Measurements from ENCODE around the gene ZFX. TPM values are rescaled to one million over a fixed set of nuclear protein-coding genes. Genes with fewer than 3 reads are reported as not detected.

The ZFX gene
- total and polyA plus RNA-seq, 2 of the 8 experiments (the other 6 are each of a cell fraction or from before 2014, with no cell fraction given): 2.8 to 22.0 TPM

DNA sequence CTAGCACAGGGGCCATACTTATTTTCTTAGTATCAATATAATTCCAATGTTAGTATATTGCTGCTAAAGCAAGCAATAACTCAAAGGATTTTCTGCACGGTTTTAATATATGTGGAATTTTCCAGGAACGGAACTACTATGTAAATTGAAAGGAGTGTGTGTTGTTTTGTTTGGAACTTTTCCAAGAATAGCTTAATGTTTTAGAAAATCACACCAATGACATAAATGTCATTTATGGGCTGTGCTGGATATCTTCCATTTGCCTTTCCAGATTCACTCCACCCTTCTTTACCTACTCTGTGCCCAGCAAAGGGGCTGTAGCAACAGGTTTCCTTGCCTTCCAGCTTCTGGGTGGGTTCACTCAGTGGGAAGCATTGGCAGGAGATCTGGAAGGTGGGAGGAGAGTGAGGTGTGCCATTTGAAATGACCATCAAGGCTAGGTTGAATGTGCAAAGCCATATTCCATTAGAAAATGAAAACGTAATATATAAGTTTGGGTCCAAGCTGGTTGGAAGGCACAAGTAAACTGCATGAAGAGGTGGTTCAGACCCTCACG, 25.2 kb upstream of the ZFX start:
- Histone ChIP-seq H2AFZ (ENCODE audit: low read length) (no peak overlapping the region), H3K14ac (ENCODE audit: insufficient read length) (no peak overlapping the region), H2BK120ac (replicated peaks; ENCODE audit: low read depth, low read length) (no peak overlapping the region), H4K20me1 (replicated peaks in 1 of 2; ENCODE audit: control insufficient read depth in 1 of 2, insufficient read depth in 2 of 2, low read length in 2 of 2) (no peaks in the 10 kb centered on the region), H3K9me3 (ENCODE audit: insufficient read depth in 2 of 2, low read depth in 1 of 2, low read length in 1 of 2) (no peaks in the 10 kb centered on the region), H3K4ac (replicated peaks; ENCODE audit: insufficient read length, low read depth, low read length) (no peak overlapping the region), H4K5ac (ENCODE audit: insufficient read length, low read depth, low read length) (no peak overlapping the region), H3K79me2 (ENCODE audit: control insufficient read depth in 1 of 2, insufficient read depth in 2 of 2, low read length in 2 of 2) (no peaks in the 10 kb centered on the region), H3K27ac (ENCODE audit: low read depth, low read length) (no peak overlapping the region), H3K23ac (ENCODE audit: insufficient read length) (no peak overlapping the region), H3K4me1 (replicated peaks in 1 of 4; ENCODE audit: control insufficient read depth in 3 of 4, insufficient read depth in 4 of 4, low read length in 3 of 4) (no peaks in the 10 kb centered on the region), H4K8ac (ENCODE audit: extremely low read depth, insufficient read depth, low read length) (no peak overlapping the region), H3K23me2 (ENCODE audit: low read depth, low read length) (no peaks in the 10 kb centered on the region), H4K91ac (replicated peaks; ENCODE audit: insufficient read length, low read length) (no peak overlapping the region), H3K36me3 (ENCODE audit: control insufficient read depth in 2 of 4, insufficient read depth in 4 of 4, low read length in 3 of 4) (no peaks in the 10 kb centered on the region), H3K4me3 (ENCODE audit: extremely low read depth in 1 of 4, insufficient read depth in 2 of 4, low read depth in 3 of 4, low read length in 4 of 4) (no peak overlapping the region), H2BK20ac (ENCODE audit: low read length) (0 out of 2 replicates have a peak overlapping the region, but pooled peaks have one; percentile 10), H3K18ac (ENCODE audit: extremely low read depth, low read length) (no peak overlapping the region), H3K9ac (replicated peaks in 1 of 4; ENCODE audit: extremely low read depth in 1 of 4, low read depth in 3 of 4, low read length in 3 of 4) (no peak overlapping the region), H3K4me2 (ENCODE audit: insufficient read depth in 1 of 2, low read depth in 2 of 2, low read length in 2 of 2) (no peak overlapping the region), H2BK15ac (ENCODE audit: low read length) (no peak overlapping the region), H3K27me3 (replicated peaks in 1 of 4; ENCODE audit: control insufficient read depth in 3 of 4, extremely low read depth in 1 of 4, insufficient read depth in 3 of 4, low read length in 3 of 4) (no peaks in the 10 kb centered on the region), H3K79me1 (ENCODE audit: low read depth, low read length) (no peaks in the 10 kb centered on the region), H2BK12ac (ENCODE audit: low read depth, low read length) (no peak overlapping the region), H3K56ac (replicated peaks; ENCODE audit: insufficient read length, low read depth, low read length) (no peak overlapping the region), H2AK5ac (ENCODE audit: low read depth, low read length) (no peak overlapping the region), H2BK5ac (ENCODE audit: low read depth, low read length) (no peak overlapping the region)
- 94% methylated on average over 4 of the region's 4 CpGs; no CpG with 5 or more reads in 1 of the 2 experiments for WGBS, 2 experiments (ENCODE audit: extremely low coverage in 1 of 2, insufficient coverage in 1 of 2, insufficient read length in 1 of 2, insufficient replicate concordance in 2 of 2, low coverage in 1 of 2, low lambda C conversion rate in 2 of 2, missing lambda C conversion rate in 1 of 2)
- FAIRE-seq (no peak), DNase-seq (ENCODE audit: low read depth in 1 of 2, low spot score in 2 of 2) (no peak)
- ChIA-PET POLR2A (ENCODE audit: partially characterized antibody) (no interaction called here), CTCF (ENCODE audit: partially characterized antibody) (interaction anchor here (0.6 to 0.9 kb wide), 2 partner anchors 19 to 50 kb away, joined by 3 to 4 read pairs; no protein-coding TSS in a partner anchor)
- TF ChIP-seq GTF2F1 (IDR thresholded peaks at IDR 0.05; ENCODE audit: borderline replicate concordance, low read depth, low read length): no peak
- TF ChIP-seq CEBPB (IDR thresholded peaks at IDR 0.05; ENCODE audit: low read depth, low read length): no peak
- no peak for TF ChIP-seq CTBP2 (IDR thresholded peaks at IDR 0.05; ENCODE audit: borderline replicate concordance, insufficient read depth, insufficient read length, low read length)
- no peak for TF ChIP-seq KDM5A (IDR thresholded peaks at IDR 0.05; ENCODE audit: low read length)
- no peak for TF ChIP-seq CBX5 (IDR thresholded peaks at IDR 0.05; ENCODE audit: low read depth, low read length)
- no peak for TF ChIP-seq SP2 (IDR thresholded peaks at IDR 0.05; ENCODE audit: low read length)

Data from H1 (cell line).